Subcutaneous adipose tissue (tissue), 4 donors: ENCODE measurements around the gene NR1H2. TPM values are rescaled to one million over a fixed set of nuclear protein-coding genes. Genes with fewer than 3 reads are reported as not detected.

Experiments used
- CTCF ChIP-seq: fragments of 450-650 bp; IDR thresholded peaks from one replicate; pipeline ENCODE4 v1.5.1; 2016; ENCODE audit warnings: low read depth, mild to moderate bottlenecking, control low read depth, antibody characterized with exemption, moderate library complexity
- total RNA-seq, 4 donors: library from RNA; depleted of rRNA; stranded (reverse); fragments of >200 nt; gene quantifications; one replicate each; pipeline ENCODE4 v1.1.0, GENCODE V29; 2016

The NR1H2 gene
- total RNA-seq: 10 to 100 TPM; 39.9 to 95.9 (median 75.3) TPM

- no peak for TF ChIP-seq CTCF
Observed at GRCh38 chr19:50376166-50377050, at the start of gene NR1H2. NR1H2 (plus strand) TSS chr19:50376457; CDS start chr19:50377606, 1,149 bp downstream.

GRCh38 chr19:50327013-50327412 is 49.2 kb upstream of the NR1H2 start:
- no peak for TF ChIP-seq CTCF

GRCh38 chr19:50327461-50328223 is 48.6 kb upstream of the NR1H2 start:
- no peak for TF ChIP-seq CTCF

GRCh38 chr19:50328224-50328872 is 47.9 kb upstream of the NR1H2 start:
- no peak for TF ChIP-seq CTCF

- no peak for TF ChIP-seq CTCF
Observed at GRCh38 chr19:50328873-50329145, 47.4 kb upstream of the NR1H2 start.

GRCh38 chr19:50329146-50329925 is 46.9 kb upstream of the NR1H2 start, which contains the start of gene KCNC3:
KCNC3 (minus strand) TSS chr19:50329377; CDS start chr19:50329082, 295 bp downstream.
- TF ChIP-seq CTCF: no peak
